IMR-90 (cell line): Measurements from ENCODE around the gene HOXD10.

Source experiments
- MAFK ChIP-seq: IDR thresholded peaks from 2 replicates; pipeline ENCODE4 v1.6.1; 2012; ENCODE audit warnings: low read depth, low read length, improper control_type of control experiment
- POLR2A ChIP-seq: IDR thresholded peaks from 2 replicates; pipeline ENCODE4 v1.6.1; 2012; ENCODE audit warnings: mild to moderate bottlenecking, low read depth, low read length
- SMC3 ChIP-seq: fragments of 150-350 bp; IDR thresholded peaks from 2 replicates; pipeline ENCODE4 v1.6.1; 2016; ENCODE audit warnings: low read depth, mild to moderate bottlenecking, antibody characterized with exemption, low read length, moderate library complexity
- TF ChIP-seq, protein P1 (sequence below): conservative IDR thresholded peaks from 2 replicates; pipeline ENCODE4 v1.5.1; 2012; ENCODE audit warnings: mild to moderate bottlenecking, low read depth, low read length, improper control_type of control experiment
- TF ChIP-seq, protein P2 (sequence below): fragments of 150-350 bp; IDR thresholded peaks from 2 replicates; pipeline ENCODE4 v1.6.1; 2017; ENCODE audit warnings: mild to moderate bottlenecking, antibody characterized with exemption, low read length, low read depth
- TF ChIP-seq, protein P3 (sequence below): fragments of 150-350 bp; IDR thresholded peaks from 2 replicates; pipeline ENCODE4 v1.6.1; 2016; ENCODE audit warnings: low read depth, mild to moderate bottlenecking, low read length, moderate library complexity, borderline replicate concordance

DNA sequence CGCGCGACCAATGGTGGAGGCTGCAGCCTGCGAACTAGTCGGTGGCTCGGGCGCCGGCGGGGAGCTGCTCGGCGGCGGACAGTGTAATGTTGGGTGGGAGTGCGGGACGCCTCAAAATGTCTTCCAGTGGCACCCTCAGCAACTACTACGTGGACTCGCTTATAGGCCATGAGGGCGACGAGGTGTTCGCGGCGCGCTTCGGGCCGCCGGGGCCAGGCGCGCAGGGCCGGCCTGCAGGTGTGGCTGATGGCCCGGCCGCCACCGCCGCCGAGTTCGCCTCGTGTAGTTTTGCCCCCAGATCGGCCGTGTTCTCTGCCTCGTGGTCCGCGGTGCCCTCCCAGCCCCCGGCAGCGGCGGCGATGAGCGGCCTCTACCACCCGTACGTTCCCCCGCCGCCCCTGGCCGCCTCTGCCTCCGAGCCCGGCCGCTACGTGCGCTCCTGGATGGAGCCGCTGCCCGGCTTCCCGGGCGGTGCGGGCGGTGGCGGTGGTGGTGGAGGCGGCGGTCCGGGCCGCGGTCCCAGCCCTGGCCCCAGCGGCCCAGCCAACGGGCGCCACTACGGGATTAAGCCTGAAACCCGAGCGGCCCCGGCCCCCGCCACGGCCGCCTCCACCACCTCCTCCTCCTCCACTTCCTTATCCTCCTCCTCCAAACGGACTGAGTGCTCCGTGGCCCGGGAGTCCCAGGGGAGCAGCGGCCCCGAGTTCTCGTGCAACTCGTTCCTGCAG lies 6.3 kb downstream of the HOXD10 start, which contains the start of gene HOXD9:
- TF ChIP-seq POLR2A (no peak), MAFK (no peak), SMC3 (no peak)
- TF ChIP-seq, protein P1, sequence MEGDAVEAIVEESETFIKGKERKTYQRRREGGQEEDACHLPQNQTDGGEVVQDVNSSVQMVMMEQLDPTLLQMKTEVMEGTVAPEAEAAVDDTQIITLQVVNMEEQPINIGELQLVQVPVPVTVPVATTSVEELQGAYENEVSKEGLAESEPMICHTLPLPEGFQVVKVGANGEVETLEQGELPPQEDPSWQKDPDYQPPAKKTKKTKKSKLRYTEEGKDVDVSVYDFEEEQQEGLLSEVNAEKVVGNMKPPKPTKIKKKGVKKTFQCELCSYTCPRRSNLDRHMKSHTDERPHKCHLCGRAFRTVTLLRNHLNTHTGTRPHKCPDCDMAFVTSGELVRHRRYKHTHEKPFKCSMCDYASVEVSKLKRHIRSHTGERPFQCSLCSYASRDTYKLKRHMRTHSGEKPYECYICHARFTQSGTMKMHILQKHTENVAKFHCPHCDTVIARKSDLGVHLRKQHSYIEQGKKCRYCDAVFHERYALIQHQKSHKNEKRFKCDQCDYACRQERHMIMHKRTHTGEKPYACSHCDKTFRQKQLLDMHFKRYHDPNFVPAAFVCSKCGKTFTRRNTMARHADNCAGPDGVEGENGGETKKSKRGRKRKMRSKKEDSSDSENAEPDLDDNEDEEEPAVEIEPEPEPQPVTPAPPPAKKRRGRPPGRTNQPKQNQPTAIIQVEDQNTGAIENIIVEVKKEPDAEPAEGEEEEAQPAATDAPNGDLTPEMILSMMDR = no peak
- TF ChIP-seq, protein P2, sequence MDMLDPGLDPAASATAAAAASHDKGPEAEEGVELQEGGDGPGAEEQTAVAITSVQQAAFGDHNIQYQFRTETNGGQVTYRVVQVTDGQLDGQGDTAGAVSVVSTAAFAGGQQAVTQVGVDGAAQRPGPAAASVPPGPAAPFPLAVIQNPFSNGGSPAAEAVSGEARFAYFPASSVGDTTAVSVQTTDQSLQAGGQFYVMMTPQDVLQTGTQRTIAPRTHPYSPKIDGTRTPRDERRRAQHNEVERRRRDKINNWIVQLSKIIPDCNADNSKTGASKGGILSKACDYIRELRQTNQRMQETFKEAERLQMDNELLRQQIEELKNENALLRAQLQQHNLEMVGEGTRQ = no peak; the same call in 1 of the 2 replicates
- TF ChIP-seq, protein P3, sequence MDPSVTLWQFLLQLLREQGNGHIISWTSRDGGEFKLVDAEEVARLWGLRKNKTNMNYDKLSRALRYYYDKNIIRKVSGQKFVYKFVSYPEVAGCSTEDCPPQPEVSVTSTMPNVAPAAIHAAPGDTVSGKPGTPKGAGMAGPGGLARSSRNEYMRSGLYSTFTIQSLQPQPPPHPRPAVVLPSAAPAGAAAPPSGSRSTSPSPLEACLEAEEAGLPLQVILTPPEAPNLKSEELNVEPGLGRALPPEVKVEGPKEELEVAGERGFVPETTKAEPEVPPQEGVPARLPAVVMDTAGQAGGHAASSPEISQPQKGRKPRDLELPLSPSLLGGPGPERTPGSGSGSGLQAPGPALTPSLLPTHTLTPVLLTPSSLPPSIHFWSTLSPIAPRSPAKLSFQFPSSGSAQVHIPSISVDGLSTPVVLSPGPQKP = no peak
